Epithelial cell of esophagus (primary cell): ENCODE results near the gene SPDYC.

ENCODE experiments used
- DNase-seq: peaks from one replicate; pipeline ENCODE4 v3.0.0; 2010; ENCODE audit warnings: low read depth
- H3K4me3 ChIP-seq: 2 replicates; pipeline ENCODE4 v1.5.1; 2011; ENCODE audit warnings: mild to moderate bottlenecking, low read length, control low read depth
- CTCF ChIP-seq: IDR thresholded peaks from 2 replicates; pipeline ENCODE4 v1.5.1; 2011; ENCODE audit warnings: low read depth, mild to moderate bottlenecking, low read length, control low read depth, inconsistent platforms; ENCODE audit not compliant: insufficient read depth; ENCODE audit errors: missing control alignments

Gene SPDYC

GRCh38 chr11:65204143-65204542 is 34.1 kb downstream of the SPDYC start:
- no peak for TF ChIP-seq CTCF
- no peak overlapping the region for H3K4me3 ChIP-seq
- DNase-seq: no peak

GRCh38 chr11:65204646-65205601 is 34.9 kb downstream of the SPDYC start:
- H3K4me3 ChIP-seq: no peak overlapping the region
- DNase-seq: peak; percentile 32
- peak; percentile 82 for TF ChIP-seq CTCF

GRCh38 chr11:65205602-65205967 is 35.6 kb downstream of the SPDYC start:
- DNase-seq: no peak
- no peak overlapping the region for H3K4me3 ChIP-seq
- no peak for TF ChIP-seq CTCF

- H3K4me3 ChIP-seq: no peak overlapping the region
- no peak for TF ChIP-seq CTCF
- no peak for DNase-seq
Measured at GRCh38 chr11:65206441-65206841, 36.4 kb downstream of the SPDYC start.

- no peak overlapping the region for H3K4me3 ChIP-seq
- DNase-seq: no peak
- TF ChIP-seq CTCF: no peak
Measured at GRCh38 chr11:65206901-65207300, 36.9 kb downstream of the SPDYC start.

GRCh38 chr11:65207918-65208784 is 38.1 kb downstream of the SPDYC start:
- no peak for TF ChIP-seq CTCF
- DNase-seq: no peak
- H3K4me3 ChIP-seq: no peak overlapping the region
